ENCODE measurements around the gene ITGAL.
A peak's percentile ranks its signal among the peaks of the same experiment; 100 is the strongest.

ITGAL gene

DNA sequence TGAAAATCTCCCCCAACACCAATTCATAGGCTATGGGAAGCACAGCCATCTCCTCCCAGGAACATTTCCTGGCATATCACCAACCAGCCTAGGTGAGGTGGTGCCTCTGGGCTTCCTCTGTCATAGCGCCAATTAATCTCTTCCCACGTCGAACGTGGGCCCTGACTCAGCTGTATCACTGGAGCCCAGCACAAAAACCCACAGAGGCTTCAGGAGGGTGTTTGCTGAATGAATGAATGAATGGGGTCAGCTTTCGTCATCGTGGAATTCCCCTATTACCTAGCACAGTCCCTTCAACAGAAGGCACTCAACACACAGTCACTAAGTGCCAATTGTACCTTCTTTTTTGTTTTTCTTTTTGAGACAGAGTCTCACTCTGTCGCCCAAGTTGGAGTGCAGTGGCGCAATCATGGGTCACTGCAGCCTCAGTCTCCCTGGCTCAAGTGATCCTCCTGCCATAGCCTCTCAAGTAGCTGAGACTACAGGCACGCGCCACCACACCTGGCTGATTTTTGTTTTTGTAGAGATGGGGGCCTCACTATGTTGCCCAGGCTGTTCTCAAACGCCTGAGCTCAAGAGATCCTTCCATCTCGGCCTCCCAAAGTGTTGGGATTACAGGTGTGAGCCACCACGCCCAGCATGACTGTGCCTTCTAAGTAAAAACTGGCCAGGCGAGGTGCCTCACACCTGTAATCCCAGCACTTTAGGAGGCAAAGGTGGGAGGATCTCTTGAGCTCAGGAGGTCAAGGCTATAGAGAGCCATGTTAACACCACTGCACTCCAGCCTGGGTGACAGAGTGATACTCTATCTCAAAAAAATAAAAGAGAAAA, 94.8 kb downstream of the ITGAL start:
- DNase-seq (ENCODE audit: low read depth): no peak

DNA sequence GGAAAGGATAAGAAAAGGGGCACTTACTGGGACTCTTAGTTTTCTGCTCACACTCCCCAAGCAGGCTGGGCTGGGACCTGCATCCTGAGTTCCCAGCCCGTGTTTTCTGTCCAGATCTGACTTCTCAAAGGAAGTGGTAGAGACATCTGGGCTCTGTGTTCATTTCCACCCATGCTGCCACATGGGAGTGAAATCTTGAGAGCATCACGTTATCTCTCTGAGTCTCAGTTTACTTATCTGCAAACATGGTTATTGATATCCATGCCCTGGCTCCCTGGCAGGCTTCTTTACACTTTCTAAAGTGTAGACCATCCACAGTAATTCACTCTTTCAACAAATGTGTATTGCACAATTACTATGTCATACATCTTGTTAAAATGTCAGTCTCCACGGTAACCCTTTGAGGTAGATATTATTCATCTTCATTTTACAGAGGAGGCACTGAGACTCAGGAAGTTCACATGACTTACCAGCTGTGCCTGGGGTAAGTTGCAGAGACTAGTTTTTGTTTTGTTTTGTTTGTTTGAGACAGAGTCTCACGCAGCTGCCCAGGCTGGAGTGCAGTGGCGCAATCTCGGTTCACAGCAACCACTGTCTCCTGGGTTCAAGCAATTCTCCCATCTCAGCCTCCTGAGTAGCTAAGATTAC, 95.6 kb downstream of the ITGAL start:
- DNase-seq (ENCODE audit: low read depth): no peak

DNA sequence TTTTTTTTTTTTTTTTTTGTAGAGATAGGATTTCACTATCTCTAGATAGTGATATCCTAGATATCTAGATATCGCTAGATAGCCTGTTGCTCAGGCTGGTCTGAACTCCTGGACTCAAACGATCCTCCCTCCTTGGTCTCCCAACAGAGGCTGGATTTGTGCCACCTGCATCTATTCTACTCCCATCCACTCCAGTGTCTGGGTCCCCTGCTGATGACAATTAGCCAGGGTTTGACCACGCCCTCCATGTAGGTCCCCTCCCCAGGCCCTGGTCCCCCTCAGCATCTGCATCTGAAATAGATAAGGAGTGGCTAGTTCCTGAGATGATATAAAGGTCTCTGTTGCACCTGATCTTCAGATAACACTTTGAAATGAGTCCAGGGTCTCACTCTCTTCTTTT, 96.7 kb downstream of the ITGAL start:
- no peak for DNase-seq (ENCODE audit: low read depth)

GRCh38 chr16:30569746-30570635, 97.4 kb downstream of the ITGAL start:
- DNase-seq (ENCODE audit: low read depth): no peak

DNA sequence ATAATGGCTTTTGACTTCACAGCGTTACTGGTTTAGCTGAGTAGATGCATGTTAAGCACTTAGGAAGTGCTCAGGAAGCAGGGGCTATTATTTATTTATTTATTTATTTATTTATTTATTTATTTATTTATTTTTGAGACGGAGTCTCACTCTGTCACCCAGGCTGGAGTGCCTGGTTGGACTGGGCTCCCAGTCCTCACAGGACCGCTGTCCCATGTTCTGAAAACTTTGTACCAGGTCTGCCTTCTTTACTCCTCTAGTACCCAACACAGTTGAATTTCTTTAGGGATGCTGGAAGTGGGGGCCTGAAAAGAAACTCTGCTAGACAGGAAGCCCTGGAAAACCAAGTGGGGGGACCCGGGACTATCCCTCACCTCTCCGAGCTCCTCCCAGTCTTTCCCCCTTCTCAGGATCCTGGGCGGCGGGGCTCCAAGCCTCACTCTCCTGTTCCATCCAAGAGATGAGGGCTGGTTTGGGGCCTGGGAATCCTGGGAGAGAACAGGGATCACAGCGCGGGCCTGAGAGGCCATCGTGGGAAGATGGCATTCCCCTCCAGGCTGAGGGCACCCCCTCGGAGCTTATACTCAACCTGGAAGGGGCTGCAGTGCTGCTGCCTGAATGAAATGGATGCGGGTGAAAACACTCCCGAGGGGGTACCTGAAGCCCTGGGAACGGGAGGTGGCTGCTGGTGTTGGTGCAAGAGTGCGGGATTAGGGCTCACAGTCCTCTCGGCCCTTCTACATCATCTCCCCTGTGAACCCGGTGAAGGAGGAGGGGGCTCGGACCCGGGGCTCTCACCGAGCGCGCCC, 98.3 kb downstream of the ITGAL start:
- DNase-seq (ENCODE audit: low read depth): no peak

DNA sequence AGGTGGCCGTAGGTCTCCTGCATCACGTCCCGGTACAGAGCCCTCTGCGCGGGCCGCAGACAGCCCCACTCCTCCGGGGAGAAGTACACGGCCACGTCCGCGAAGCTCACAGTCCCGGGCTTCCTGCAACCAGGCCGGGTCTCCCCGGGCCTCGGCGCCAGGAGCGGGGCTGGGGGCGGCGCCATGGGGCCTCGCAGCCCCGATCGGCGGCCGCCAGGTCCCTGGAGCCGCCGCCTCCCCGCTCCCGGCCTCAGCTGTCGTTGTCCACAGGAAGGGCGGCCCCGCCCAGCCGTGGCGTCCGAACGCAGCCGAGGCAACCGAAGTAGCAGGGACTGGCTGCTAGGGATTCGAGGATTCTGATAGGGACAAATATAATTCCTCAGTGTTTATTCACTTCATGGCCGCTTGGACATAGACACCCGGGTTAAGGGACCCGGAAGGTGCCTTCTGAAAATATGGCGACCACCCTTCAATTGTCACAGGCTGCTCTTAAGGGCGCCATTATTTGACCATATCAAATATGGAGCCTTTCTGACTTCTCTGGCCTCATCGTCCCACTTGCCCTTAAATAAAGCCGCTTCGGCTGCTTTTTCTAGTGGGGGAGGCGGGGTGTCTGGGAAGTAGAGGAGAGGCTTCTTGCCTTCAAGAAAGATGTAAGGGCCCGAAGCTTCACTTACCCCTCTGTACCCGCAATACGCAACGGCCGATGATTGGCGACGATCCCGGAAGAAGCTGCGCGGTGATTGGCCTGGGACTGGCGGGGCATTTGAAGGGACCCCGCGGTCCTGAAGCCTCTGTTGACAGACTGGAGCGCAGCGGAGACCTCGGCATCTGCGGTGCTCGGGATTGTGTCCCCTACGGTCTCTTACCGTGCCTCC, 99.1 kb downstream of the ITGAL start, which contains the start of gene ZNF688:
Gene ZNF688 (minus strand): TSS at position 270 of the 878 bp plus-strand sequence. CDS start 85 bp downstream, at position 185.
- peak; percentile 88 for DNase-seq (ENCODE audit: low read depth)

Measured in activated T-cell treated with anti-CD3 and anti-CD28 coated beads for 1 hour (primary cell).